ENCODE results near the gene TROAP.
"Not testable (repeated sequence)": the region's sequence is repeated elsewhere in the genome, so short reads cannot be mapped to it uniquely, and the experiment has no call there.

TROAP gene

GRCh38 chr12:49294804-49295081 lies 28.3 kb upstream of the TROAP start:
- no peak for DNase-seq

GRCh38 chr12:49295082-49295936 lies 27.7 kb upstream of the TROAP start, which contains the start of gene PRPH:
Gene PRPH, plus strand, starts transcription at chr12:49295147. Its CDS starts 54 bp downstream, at chr12:49295201.
- DNase-seq: no peak

DNA sequence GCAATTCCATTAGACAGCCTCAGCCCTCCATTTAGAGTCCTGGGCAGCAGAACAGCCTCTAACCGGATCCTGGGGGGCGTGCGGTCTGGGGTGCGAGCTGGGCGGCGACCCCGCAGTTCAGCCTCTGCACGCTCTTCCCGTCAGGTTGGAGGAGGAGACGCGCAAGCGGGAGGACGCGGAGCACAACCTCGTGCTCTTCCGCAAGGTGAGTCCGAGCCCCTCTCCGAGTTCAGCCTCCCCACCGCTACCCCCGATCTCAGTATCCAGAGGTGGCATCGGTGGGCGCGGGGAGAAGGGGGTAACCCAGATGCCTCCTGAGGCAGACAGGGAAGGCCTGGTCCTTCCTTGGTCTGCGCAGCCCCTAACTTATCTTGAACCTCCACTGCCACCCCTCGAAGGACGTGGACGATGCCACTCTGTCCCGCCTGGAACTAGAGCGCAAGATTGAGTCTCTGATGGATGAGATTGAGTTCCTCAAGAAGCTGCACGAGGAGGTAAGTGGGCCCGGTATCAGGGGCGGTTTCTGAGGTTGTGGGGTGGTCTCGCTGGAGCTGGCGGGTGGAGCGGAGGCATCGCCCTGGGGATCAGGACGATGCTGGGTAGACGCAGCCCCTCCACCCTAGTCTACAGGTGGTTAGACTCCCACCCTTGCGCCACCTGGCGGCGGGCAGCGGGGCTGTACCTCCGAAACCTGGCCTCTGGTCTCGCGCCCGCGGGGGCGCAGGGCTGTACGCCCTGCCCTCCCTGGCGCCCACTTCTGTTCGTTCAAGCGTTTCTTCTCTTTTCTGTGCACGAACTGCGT lies 26.8 kb upstream of the TROAP start:
- DNase-seq: peak; percentile 69

- DNase-seq: peak; percentile 20
These were observed 26.0 kb upstream of the TROAP start for GRCh38 chr12:49296836-49297694.

DNA sequence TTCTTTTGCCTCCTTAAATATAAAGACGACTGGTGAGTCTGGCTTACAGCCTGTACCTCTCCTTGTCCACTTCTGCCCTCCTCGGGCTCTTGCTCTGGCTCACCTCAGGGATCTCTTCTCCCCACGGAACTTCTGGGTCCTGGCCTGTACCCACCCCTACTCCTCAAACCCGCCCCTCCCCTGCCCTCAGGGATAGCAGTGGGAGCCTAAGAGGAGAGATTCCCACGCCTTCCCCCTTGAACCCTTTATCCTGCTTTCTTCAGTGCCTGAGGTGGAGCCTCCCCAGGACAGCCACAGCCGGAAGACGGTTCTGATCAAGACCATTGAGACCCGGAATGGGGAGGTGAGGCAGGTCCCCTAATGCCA lies 25.4 kb upstream of the TROAP start:
- DNase-seq: no peak

DNA sequence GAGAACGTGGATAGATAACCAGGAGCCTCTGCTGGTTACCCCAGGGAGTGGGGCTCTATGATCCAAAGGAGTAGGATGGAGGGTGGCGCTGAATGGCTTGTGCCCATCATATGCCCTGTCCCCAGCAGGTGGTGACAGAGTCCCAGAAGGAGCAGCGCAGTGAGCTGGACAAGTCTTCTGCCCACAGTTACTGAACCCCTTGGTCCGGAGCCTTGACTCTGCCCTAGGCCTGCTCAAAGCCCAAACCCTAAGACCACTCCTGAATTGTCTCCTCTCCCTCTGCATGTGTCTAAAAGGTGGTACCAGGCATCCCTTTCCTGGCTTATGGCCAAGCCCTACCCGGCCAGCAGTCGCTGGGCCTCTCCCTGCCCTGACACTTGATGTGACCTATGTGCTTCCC lies 24.9 kb upstream of the TROAP start:
- no peak for DNase-seq

GRCh38 chr12:49301760-49302159 lies 21.3 kb upstream of the TROAP start:
- peak; percentile 20 for DNase-seq

DNA sequence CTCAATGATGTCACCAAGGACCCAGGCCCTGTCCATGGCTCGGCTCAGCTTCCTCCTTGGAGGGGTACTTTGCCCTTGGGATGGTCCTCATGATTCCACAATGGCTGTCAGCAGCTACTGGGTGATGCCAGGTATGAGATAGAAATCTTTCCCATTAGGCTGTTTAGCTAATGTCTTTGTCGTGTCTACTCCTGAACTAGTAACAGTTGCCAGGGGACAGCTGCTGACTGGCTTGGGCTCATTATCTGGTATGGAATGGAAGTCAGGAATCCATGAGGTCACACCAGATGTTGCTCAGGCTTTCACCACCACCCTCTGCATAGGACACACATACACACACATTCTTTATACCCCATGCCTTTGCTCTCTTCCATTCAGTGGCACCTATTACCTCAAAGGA lies 18.9 kb upstream of the TROAP start:
- DNase-seq: no peak

DNA sequence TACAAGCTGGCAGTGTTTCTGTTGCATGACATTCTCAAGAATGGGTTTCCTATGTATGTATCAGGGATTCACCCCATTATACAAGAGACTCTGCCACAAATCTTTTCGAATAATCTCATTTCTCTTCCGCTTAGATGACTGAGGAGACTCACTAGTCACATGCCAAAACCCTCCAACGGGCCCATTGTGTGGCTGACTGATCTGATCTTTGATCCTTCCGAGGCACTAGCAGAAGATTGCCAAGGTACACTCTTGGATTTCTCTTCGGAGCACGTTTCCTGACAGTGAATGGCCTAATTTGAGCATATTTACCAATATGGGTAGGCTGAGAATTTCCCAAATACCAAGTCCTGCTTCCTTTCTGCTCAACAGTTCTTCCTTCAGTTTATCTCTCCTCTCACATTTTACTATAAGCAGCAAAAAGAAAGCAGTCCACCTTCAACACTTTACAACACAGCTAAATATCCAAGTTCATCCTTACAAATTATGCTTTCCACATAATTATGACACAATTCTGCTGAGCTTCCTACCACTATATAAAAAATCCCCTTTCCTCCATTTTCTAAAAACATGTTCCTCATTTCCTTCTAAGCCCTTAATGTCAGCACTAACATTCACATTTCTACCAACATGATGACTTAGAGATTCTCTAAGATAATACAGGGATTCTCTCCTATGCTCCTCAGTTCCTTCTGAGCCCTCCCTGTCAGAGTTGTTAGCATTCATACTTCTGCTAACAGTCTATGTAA lies 17.1 kb upstream of the TROAP start:
- no peak for DNase-seq

GRCh38 chr12:49309386-49309785 lies 13.7 kb upstream of the TROAP start:
- DNase-seq: no peak

- DNase-seq: not testable (repeated sequence)
These were observed 12.5 kb upstream of the TROAP start for GRCh38 chr12:49310451-49311000.

GRCh38 chr12:49314811-49315210 lies 8.2 kb upstream of the TROAP start:
- DNase-seq: no peak

- DNase-seq: not testable (repeated sequence)
These were observed 5.9 kb upstream of the TROAP start for GRCh38 chr12:49317118-49317517.

- DNase-seq: not testable (repeated sequence)
These were observed 2.5 kb upstream of the TROAP start for GRCh38 chr12:49320411-49321103.

- no peak for DNase-seq
These were observed 718 bp upstream of the TROAP start for GRCh38 chr12:49322367-49322707.

DNA sequence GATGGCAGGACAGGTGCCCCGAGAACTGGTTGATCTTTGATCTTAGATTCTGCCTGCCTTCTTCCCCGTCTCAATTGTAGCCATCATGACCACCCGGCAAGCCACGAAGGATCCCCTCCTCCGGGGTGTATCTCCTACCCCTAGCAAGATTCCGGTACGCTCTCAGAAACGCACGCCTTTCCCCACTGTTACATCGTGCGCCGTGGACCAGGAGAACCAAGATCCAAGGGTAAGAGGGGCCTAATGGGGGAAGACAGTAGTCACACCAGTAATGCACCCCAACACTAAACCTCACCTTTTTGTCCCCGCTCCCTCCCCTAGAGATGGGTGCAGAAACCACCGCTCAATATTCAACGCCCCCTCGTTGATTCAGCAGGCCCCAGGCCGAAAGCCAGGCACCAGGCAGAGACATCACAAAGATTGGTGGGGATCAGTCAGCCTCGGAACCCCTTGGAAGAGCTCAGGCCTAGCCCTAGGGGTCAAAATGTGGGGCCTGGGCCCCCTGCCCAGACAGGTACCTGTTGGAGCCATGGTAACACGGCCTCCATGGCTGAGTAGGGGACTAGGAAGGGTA lies 556 bp downstream of the TROAP start:
- DNase-seq: no peak

DNA sequence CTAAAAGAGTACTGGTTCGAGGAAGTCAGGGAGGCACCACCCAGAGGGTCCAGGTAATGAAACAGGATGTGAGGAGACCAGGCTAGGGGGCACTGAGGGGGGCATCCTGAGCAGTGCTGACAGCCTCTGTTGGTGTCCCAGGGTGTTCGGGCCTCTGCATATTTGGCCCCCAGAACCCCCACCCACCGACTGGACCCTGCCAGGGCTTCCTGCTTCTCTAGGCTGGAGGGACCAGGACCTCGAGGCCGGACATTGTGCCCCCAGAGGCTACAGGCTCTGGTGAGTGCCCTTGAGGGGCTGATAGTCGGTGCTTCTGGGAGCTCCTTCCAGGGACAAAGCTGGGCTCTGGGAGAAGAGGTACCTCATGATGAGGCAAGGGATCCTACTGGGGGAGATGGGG lies 2.6 kb downstream of the TROAP start:
- no peak for DNase-seq

- no peak for DNase-seq
These were observed 4.3 kb downstream of the TROAP start for GRCh38 chr12:49327368-49327767.

- no peak for DNase-seq
These were observed 4.8 kb downstream of the TROAP start for GRCh38 chr12:49327887-49328286.

GRCh38 chr12:49328816-49329215 lies 5.8 kb downstream of the TROAP start:
- no peak for DNase-seq

DNA sequence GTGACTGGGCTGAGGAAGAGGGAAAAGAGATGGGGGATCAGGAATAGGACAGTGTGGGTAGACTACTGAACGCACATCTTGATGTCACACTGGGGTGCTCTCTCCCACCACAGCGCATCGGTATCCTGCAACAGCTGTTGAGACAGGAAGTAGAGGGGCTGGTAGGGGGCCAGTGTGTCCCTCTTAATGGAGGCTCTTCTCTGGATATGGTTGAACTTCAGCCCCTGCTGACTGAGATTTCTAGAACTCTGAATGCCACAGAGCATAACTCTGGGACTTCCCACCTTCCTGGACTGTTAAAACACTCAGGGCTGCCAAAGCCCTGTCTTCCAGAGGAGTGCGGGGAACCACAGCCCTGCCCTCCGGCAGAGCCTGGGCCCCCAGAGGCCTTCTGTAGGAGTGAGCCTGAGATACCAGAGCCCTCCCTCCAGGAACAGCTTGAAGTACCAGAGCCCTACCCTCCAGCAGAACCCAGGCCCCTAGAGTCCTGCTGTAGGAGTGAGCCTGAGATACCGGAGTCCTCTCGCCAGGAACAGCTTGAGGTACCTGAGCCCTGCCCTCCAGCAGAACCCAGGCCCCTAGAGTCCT lies 7.1 kb downstream of the TROAP start:
- DNase-seq: no peak
